ENCODE measurements around the gene SCIN.

DNA sequence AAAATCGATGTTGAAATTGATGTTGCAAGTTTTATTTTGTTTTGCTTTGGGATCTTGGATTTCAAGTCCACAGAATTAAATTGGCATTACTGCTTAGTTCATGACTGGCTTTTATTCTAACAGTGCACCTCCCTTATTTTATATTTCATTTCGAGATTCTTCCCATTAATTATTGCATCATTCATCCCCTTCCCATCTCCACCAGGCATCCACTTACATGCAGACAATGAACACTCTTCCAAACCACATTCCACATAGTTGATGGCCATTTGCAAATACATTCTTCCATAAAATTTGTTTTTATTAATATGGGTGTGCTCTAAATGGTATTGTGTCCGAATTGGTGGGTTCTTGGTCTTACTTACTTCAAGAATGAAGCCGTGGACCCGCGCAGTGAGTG lies 15.6 kb upstream of the SCIN start:
- no peak for TF ChIP-seq POLR2AphosphoS5 (IDR thresholded peaks at IDR 0.05)
- no peak for TF ChIP-seq CTCF (IDR thresholded peaks at IDR 0.05)
- TF ChIP-seq POLR2A (IDR thresholded peaks at IDR 0.05), result no peak
